ENCODE results near the gene TYW1B.
"Not testable (repeated sequence)": the region's sequence is repeated elsewhere in the genome, so short reads cannot be mapped to it uniquely, and the experiment has no call there.

TYW1B gene

GRCh38 chr7:72808511-72808910 is 19.5 kb downstream of the TYW1B start:
- not testable (repeated sequence) for DNase-seq

GRCh38 chr7:72806851-72807250 is 21.1 kb downstream of the TYW1B start:
- DNase-seq, result not testable (repeated sequence)

GRCh38 chr7:72805526-72806494 is 22.2 kb downstream of the TYW1B start:
- DNase-seq, result no peak

- DNase-seq, result not testable (repeated sequence)
Observed at GRCh38 chr7:72803778-72804177, 24.2 kb downstream of the TYW1B start.

GRCh38 chr7:72801564-72801963 is 26.4 kb downstream of the TYW1B start:
- not testable (repeated sequence) for DNase-seq

GRCh38 chr7:72795401-72795800 is 32.6 kb downstream of the TYW1B start:
- not testable (repeated sequence) for DNase-seq

- no peak for DNase-seq
Observed at GRCh38 chr7:72793791-72794190, 34.2 kb downstream of the TYW1B start.

GRCh38 chr7:72790698-72791060 is 37.3 kb downstream of the TYW1B start:
- not testable (repeated sequence) for DNase-seq

GRCh38 chr7:72790048-72790697 is 37.8 kb downstream of the TYW1B start:
- DNase-seq, result not testable (repeated sequence)

- no peak for DNase-seq
Observed at GRCh38 chr7:72785166-72785955, 42.6 kb downstream of the TYW1B start.

- DNase-seq, result peak; percentile 27
Observed at GRCh38 chr7:72783601-72784370, 44.2 kb downstream of the TYW1B start.

GRCh38 chr7:72781631-72782030 is 46.4 kb downstream of the TYW1B start:
- no peak for DNase-seq

GRCh38 chr7:72781161-72781560 is 46.8 kb downstream of the TYW1B start:
- no peak for DNase-seq

GRCh38 chr7:72780289-72780894 is 47.6 kb downstream of the TYW1B start:
- DNase-seq, result not testable (repeated sequence)

- DNase-seq, result not testable (repeated sequence)
Observed at GRCh38 chr7:72777167-72777566, 50.8 kb downstream of the TYW1B start.

GRCh38 chr7:72772627-72773026 is 55.4 kb downstream of the TYW1B start:
- DNase-seq, result not testable (repeated sequence)

- not testable (repeated sequence) for DNase-seq
Observed at GRCh38 chr7:72766994-72767393, 61.0 kb downstream of the TYW1B start.

GRCh38 chr7:72760602-72761001 is 67.4 kb downstream of the TYW1B start:
- DNase-seq, result no peak

- DNase-seq, result no peak
Observed at GRCh38 chr7:72754312-72754711, 73.7 kb downstream of the TYW1B start.

- no peak for DNase-seq
Observed at GRCh38 chr7:72753781-72754180, 74.2 kb downstream of the TYW1B start.

- not testable (repeated sequence) for DNase-seq
Observed at GRCh38 chr7:72753229-72753628, 74.8 kb downstream of the TYW1B start.

GRCh38 chr7:72751978-72752377 is 76.0 kb downstream of the TYW1B start:
- DNase-seq, result no peak

Data from NCI-H2171 (cell line).